ENCODE data around the gene GNB5.
"Not testable (repeated sequence)": the region's sequence is repeated elsewhere in the genome, so short reads cannot be mapped to it uniquely, and the experiment has no call there.

DNA sequence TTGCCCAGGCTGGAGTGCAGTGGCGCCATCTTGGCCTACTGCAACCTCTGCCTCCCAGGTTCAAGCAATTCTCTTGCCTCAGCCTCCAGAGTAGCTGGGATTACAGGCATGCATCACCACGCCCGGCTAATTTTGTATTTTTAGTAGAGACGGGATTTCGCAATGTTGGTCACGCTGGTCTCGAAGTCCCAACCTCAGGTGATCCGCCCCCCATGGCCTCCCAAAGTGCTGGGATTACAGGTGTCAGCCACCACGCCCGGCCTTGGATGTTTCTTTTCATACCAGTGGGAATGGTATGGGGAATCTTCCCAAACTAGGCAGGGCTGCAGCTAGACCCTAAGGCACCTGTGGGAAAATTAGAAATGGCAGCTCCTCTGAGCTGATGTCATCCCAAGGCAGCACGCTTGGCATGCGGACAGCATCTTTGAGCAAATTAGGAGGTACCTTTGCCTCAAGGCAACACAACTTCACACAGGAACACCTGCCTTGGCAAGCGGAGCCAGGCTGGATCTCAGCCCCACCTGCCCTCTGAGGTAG lies 47.9 kb upstream of the GNB5 start:
- TF ChIP-seq, protein P1, sequence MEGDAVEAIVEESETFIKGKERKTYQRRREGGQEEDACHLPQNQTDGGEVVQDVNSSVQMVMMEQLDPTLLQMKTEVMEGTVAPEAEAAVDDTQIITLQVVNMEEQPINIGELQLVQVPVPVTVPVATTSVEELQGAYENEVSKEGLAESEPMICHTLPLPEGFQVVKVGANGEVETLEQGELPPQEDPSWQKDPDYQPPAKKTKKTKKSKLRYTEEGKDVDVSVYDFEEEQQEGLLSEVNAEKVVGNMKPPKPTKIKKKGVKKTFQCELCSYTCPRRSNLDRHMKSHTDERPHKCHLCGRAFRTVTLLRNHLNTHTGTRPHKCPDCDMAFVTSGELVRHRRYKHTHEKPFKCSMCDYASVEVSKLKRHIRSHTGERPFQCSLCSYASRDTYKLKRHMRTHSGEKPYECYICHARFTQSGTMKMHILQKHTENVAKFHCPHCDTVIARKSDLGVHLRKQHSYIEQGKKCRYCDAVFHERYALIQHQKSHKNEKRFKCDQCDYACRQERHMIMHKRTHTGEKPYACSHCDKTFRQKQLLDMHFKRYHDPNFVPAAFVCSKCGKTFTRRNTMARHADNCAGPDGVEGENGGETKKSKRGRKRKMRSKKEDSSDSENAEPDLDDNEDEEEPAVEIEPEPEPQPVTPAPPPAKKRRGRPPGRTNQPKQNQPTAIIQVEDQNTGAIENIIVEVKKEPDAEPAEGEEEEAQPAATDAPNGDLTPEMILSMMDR (IDR thresholded peaks at IDR 0.05; ENCODE audit: poor library complexity) = not testable (repeated sequence)
- TF ChIP-seq EZH2phosphoT487 (IDR thresholded peaks at IDR 0.05; ENCODE audit: low read depth, severe bottlenecking, unreplicated experiment) = not testable (repeated sequence)

Data from hepatocyte (in vitro differentiated cells).